Erythroblast (primary cell): Measurements from ENCODE around the gene NAV3.

Experiments
- DNase-seq, 2 experiments: peaks; one replicate each; lab custom pipeline; 2025; lab: John Stamatoyannopoulos, UW
- GATA1 ChIP-seq: IDR thresholded peaks from 2 replicates; pipeline ENCODE4 v1.6.1; 2011; ENCODE audit warnings: low read depth, mild to moderate bottlenecking, control low read depth, low read length, moderate library complexity
- POLR2A ChIP-seq: IDR thresholded peaks from 2 replicates; pipeline ENCODE4 v1.6.1; 2011; ENCODE audit warnings: mild to moderate bottlenecking, low read length

NAV3 gene

DNA sequence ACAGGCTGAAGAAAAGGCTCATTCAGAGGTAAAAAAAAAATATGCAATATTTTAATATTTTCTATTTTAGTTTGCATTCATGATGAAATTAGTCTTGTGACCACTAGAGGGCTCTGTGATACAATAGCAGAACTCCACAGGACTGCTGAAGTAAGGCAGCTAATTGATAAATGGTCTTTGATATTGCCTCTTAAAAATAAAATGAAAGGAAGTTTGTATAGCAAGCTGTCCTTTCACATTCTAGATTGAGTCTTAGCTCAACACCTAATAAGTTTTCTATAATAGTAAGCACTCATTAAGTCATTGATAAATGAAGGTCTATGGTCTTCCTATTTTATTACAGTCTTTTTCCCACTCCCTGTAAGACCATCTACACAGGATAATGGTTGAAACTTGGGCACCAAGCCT is 315.7 kb downstream of the NAV3 start:
- TF ChIP-seq GATA1 (no peak), POLR2A (no peak)
- peak; percentile 40 to 50 for DNase-seq

DNA sequence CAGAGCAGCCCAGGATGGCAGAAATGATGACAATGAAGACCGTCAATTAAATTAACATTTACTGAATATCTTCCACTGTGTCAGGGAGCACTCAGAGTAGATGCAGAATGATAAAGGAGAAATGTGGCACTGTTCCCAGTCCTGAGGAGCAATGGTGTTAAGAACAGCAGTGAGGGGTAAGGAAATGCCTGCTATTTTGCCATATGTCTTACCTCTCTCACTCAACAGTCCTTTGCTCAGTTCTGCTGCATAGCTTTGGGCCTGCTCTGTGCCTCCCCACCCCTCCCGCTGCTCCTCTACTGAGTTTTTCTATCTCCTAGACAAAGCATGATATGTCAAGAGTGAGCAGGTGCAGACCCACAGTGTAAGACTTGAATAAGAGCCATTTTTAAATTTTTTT is 318.8 kb downstream of the NAV3 start:
- no peak for DNase-seq
- TF ChIP-seq GATA1: no peak
- no peak for TF ChIP-seq POLR2A

DNA sequence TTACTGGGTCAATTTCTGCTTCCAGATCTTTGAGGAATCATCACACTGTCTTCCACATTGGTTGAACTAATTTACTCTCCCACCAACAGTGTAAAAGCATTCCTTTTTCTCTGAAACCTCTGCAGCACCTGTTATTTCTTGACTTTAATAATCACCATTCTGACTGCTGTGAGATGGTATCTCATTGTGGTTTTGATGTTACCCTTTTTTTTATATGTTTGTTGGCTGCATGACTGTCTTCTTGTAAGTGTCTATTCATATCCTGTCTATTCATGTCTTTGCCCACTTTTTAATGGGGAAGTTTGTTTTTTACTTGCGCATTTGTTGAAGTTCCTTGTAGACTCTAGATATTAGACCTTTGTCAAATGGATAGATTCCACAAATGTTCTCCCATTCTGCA is 324.9 kb downstream of the NAV3 start:
- DNase-seq: no peak
- TF ChIP-seq POLR2A: no peak
- TF ChIP-seq GATA1: no peak

DNA sequence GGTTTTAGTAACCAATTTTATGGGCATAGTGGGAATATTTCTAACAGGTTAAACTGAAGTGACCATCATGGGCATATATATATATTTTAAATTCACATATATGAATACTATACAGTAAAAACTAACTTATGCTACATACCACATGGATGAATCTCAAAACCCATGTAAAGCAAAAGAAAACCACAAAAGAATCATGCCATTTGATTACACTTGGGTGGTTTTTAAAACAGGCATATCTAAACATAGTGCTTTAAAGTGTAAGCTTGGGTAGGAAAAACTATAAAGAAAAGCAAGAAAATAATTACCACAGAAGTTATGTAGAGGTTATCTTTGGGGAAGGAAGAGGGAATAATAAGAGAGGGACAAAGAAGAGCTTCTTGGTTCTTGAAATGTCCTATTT is 326.1 kb downstream of the NAV3 start:
- TF ChIP-seq POLR2A (no peak), GATA1 (no peak)
- DNase-seq: no peak

DNA sequence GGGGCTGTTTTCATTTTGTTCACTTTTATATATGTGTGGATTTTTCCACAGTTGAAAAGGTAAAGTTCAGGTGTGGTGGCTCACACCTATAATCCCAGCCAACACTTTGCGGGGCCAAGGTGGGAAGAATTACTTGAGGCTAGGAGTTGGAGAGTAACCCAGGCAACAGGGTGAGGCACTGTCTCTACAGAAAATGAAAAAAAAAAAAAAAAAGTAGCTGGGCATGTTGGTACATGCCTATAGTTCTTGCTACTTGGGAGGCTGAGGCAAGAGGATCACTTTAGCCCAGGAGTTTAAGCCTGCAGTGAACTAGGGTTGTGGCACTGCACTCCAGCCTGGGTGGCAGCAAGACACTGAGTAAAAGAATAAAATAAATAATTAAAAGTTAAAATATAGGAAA is 326.5 kb downstream of the NAV3 start:
- TF ChIP-seq GATA1: no peak
- no peak for DNase-seq

DNA sequence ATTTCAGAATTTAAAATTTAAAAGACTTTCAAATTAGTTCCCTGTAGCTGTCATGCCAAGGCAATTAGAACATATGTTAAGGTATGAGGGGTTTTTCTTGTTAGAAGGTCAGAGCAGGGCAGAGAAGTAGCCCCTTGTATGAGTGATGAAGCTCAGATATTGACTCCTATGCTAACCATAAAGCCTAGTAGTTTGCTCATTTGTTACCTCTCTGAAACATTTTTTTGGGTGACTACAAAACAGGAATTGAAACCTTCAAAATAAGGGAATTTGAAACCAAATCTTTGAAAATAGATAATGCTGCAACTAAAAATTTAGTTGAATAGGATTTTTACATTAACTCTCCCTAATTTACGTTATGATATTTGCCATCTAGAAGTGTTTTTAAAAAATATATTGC is 333.5 kb downstream of the NAV3 start:
- no peak for TF ChIP-seq POLR2A

DNA sequence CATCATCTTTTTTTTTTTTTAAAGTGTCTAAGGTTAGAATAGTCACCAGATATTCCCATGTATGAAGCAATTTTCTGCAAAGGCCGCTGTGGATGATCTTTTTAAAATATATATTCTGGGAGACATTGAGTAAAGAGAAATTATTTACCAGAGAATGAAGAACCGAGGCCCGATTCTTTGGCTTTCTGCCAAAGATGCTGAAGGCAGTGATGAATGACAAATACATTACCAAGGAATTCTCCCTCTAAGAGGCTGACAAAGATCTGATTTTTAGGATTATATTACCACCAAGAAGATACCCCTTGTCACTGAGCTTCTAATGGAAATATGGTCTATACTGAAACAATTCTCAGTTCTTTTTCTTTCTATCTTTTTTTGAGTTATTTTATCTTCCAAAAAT is 336.8 kb downstream of the NAV3 start:
- DNase-seq: no peak

More for the DNA sequence above, 333.5 kb downstream of the NAV3 start:
- DNase-seq: no peak

DNA sequence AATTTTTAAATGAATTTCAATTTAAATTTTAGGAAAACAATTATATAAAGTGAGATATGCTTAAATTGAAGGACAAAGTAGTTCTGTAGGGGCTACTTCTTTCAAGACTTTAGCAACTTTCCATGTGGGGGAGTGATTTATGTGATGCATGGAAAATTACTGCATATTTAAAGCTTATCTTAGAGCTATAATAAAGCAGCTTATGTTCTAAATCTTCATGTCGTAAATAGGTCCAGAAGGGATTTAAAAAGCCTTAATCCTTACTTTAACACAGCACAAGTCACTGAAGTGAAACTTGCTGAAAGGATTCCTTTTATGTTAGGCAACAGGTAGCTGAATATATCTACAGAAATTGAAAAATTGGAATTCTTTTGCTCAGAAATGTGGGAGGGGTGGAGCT is 340.4 kb downstream of the NAV3 start:
- no peak for DNase-seq
- TF ChIP-seq POLR2A (no peak), GATA1 (no peak)

More for the DNA sequence above, 336.8 kb downstream of the NAV3 start:
- TF ChIP-seq GATA1 (no peak), POLR2A (no peak)

DNA sequence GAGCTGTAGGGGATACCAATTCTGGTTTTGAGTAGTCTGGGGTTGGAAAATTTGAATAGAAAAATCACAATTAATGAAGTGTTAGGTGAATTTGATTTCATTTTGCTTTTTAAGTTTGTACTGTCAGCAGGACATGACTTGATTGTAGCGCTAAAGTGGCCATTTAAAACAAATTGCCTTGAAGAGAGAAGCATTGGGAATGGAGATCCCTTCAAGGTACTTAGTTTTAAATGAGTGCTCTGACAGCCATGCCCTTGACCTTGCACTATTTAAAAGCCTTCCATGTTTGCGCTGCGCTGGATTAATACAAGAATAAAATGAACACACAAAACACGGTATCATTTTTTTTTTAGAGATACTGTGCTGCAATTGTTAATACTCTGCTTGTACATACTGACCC is 345.9 kb downstream of the NAV3 start:
- TF ChIP-seq POLR2A: no peak
- no peak for TF ChIP-seq GATA1
- DNase-seq: no peak

DNA sequence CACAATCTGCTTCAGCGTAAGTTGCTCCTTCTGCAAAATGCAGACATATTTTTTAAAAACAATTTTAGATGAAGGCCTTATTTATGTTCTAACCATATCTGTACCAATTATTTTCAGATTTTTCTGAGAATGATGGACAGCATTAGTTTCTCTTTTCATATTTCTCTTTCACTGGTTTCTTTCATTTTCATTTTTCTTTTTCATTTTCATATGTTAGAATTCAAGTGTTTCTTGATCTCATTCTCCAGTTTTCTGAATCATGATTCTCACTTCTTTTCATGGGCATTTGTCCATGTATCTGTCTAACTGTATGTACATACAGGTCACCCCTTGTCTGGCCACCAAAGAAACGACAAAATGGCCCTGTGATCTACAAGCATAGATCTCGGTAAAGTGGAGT is 346.6 kb downstream of the NAV3 start:
- DNase-seq: no peak
- no peak for TF ChIP-seq GATA1
- TF ChIP-seq POLR2A: no peak

DNA sequence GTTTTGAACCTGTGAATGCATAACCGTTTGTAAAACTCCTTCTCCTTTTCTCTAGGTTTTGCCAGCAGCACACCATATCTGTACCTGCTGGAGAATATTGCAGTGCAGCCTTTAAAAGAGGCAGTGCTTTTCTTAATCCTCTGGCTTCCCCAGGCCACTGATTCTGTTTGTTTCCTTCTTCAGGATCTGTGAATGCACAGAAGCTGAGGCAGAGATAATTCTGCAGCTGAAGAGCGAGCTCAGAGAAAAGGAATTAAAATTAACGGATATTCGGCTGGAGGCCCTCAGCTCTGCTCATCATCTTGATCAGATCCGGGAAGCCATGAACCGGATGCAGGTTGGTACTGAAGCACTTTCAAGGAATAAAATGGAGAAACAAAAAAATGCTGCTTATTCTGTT is 348.7 kb downstream of the NAV3 start:
- no peak for DNase-seq

DNA sequence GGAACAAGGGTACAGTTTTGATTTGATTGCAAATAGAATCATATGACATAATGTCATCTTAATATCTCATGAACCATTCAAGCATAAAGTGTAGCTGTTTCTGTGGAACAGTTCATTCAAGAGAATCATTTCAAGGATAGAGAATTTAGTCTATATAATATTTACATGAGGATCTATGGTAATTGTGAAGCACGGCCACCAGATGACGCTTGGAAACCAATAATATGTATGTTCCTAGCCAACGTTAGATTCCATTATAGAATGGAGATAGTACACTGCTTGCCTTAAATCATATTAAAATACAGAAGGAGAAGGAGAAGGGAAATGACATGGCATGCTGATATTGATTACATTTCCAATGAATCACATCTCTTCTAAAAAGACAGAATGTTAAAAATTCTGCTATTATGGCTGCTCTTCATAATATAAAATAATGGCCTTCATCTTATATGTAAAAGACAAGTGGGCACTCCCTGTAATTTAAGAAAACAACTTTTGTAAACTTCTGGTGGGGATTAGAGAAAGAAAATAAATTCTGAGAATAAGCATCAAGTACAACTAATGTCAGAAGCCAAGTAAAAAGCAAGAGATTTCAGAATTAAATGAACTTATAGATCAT is 351.0 kb downstream of the NAV3 start:
- TF ChIP-seq POLR2A (no peak), GATA1 (no peak)
- DNase-seq: peak; percentile 63 to 76

More for the DNA sequence above, 348.7 kb downstream of the NAV3 start:
- TF ChIP-seq POLR2A (no peak), GATA1 (no peak)

DNA sequence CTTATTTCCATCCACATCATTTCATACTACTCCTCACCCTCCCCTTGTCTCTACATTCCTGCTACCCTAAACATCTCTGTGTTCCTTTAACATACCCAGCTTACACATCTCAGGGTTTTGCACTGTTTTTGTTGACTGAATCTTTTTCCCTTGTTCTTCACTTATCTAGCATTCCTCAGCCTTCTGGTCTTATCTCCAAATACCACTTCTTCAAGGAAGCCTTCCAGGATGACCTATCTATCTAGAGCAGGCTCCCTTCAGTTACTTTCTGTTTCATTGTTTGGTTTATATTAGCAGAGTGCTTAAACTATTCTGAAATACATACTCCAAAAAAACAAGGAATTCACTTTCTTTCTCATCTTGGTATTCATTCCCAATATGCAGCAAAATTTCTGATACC is 353.1 kb downstream of the NAV3 start:
- peak; percentile 75 to 88 for DNase-seq
- TF ChIP-seq GATA1 (peak; percentile 48), POLR2A (no peak)

DNA sequence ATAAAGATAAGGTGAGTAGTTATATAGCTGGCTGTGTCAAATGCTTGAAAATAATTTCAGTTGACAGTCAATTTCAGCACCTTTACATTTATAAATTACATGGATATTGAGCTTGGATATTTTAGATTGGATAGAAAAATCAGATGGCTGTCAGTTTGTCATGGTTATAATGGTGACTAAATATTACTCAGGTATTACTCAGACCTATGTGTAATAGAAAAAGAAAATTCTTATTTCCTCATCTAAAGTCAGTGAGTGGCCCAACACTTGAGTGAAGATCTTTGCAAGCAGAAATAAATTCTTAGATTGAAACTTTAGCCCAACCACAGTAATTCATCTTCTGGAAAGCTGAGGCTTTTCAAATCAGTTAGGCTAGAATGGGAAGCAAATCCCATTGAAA is 354.4 kb downstream of the NAV3 start:
- peak in 1 of 2 experiments; percentile 6 for DNase-seq
- no peak for TF ChIP-seq GATA1
- no peak for TF ChIP-seq POLR2A

DNA sequence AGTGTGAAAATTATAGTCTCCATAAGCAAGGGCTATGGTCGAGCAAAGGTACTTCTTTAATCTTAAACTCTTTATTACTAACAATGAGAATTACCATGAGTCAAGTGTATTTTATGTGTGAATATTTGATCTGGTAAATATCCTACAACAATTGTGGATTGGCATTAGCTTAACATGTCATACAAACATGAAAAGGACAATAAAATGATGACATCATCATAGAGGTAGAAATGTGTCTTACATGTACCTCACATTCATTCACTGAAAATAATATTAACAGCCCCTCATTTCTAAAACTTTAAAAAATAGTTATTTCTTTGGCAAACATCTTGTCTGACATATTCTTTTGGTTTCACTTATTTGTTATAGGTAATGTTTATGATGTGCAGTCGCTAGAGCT is 355.0 kb downstream of the NAV3 start:
- TF ChIP-seq POLR2A (no peak), GATA1 (no peak)
- no peak for DNase-seq
